RWPE2 (cell line): Measurements from ENCODE around the gene TMEM258.

Source experiments
- ATAC-seq: fragments of 200-7000 bp; cut with Tn5 transposase; 3 replicates; pipeline ENCODE4 v1.9.1; 2021; ENCODE audit warnings: low read depth
- DNase-seq: peaks from one replicate; pipeline ENCODE4 v3.0.0-alpha.2; 2020; ENCODE audit warnings: low spot score
- H3K27ac ChIP-seq: fragments of 450-650 bp; 2 replicates; pipeline ENCODE4 v1.5.1; 2017; ENCODE audit warnings: mild to moderate bottlenecking; ENCODE audit not compliant: poor library complexity, severe bottlenecking
- H3K27me3 ChIP-seq: fragments of 250-450 bp; sonication (Bioruptor Pico); 2 replicates; pipeline ENCODE4 v1.5.1; 2021; ENCODE audit warnings: mild to moderate bottlenecking, moderate library complexity; ENCODE audit not compliant: insufficient read depth, poor library complexity, severe bottlenecking
- H3K36me3 ChIP-seq: fragments of 250-450 bp; sonication (Bioruptor Pico); 2 replicates; pipeline ENCODE4 v1.5.1; 2020; ENCODE audit warnings: low read depth, mild to moderate bottlenecking, moderate library complexity
- H3K4me1 ChIP-seq: fragments of 250-450 bp; sonication (Bioruptor Pico); 2 replicates; pipeline ENCODE4 v1.5.1; 2021; ENCODE audit warnings: mild to moderate bottlenecking, moderate library complexity; ENCODE audit not compliant: insufficient read depth, poor library complexity, severe bottlenecking
- H3K4me3 ChIP-seq: fragments of 250-450 bp; sonication (Bioruptor Pico); 2 replicates; pipeline ENCODE4 v1.5.1; 2021; ENCODE audit warnings: mild to moderate bottlenecking, moderate library complexity; ENCODE audit not compliant: severe bottlenecking
- H3K9me3 ChIP-seq: fragments of 250-450 bp; sonication (Bioruptor Pico); 2 replicates; pipeline ENCODE4 v1.5.1; 2021; ENCODE audit warnings: mild to moderate bottlenecking, moderate library complexity; ENCODE audit not compliant: severe bottlenecking
- CTCF ChIP-seq: fragments of 450-650 bp; IDR thresholded peaks from one replicate; pipeline ENCODE4 v1.5.1; 2017; ENCODE audit warnings: mild to moderate bottlenecking, moderate library complexity; ENCODE audit not compliant: poor library complexity, severe bottlenecking

Gene TMEM258

GRCh38 chr11:61739413-61739812 lies 53.0 kb downstream of the TMEM258 start:
- no peak for TF ChIP-seq CTCF
- Histone ChIP-seq H3K27me3 (no peaks in the 10 kb centered on the region), H3K27ac (no peak overlapping the region), H3K36me3 (no peaks in the 10 kb centered on the region), H3K9me3 (no peaks in the 10 kb centered on the region), H3K4me3 (no peak overlapping the region), H3K4me1 (no peaks in the 10 kb centered on the region)
- DNase-seq (no peak), ATAC-seq (no peak)
